ENCODE data around the gene SYT1. TPM values are rescaled to one million over a fixed set of nuclear protein-coding genes. Genes with fewer than 3 reads are reported as not detected.

Gene SYT1
- polyA plus RNA-seq, 3 donors, result 0.72 TPM; not detected in 2

GRCh38 chr12:79380402-79380801 is 515.8 kb downstream of the SYT1 start:
- Mint-ChIP-seq H3K27ac (no peak overlapping the region), H3K36me3 (no peaks in the 10 kb centered on the region), H3K4me1 (no peaks in the 10 kb centered on the region), H3K27me3 (ENCODE audit: low read depth in 3 of 3) (peaks cover 0 to 4% (median 3%) of the 10 kb centered on the region in 3 donors), H3K4me3 (no peak overlapping the region), H3K9me3 (no peaks in the 10 kb centered on the region)
- intact Hi-C loops (cut with micrococcal nuclease), result no loop called here
- no peaks in the 10 kb centered on the region for H3K27me3 ChIP-seq (ENCODE audit: control insufficient read depth in 2 of 2, insufficient read depth in 2 of 2, low read length in 2 of 2)
- DNase-seq, result no peak
- H4K20me1 ChIP-seq (ENCODE audit: insufficient read depth, low read length), result no peaks in the 10 kb centered on the region
- H3K4me1 ChIP-seq (ENCODE audit: control insufficient read depth in 1 of 2, insufficient read depth in 2 of 2, low read length in 2 of 2), result no peaks in the 10 kb centered on the region
- H3K79me2 ChIP-seq (ENCODE audit: insufficient read depth, low read length), result no peaks in the 10 kb centered on the region
- no peaks in the 10 kb centered on the region for H3K36me3 ChIP-seq (replicated peaks in 1 of 2; ENCODE audit: control insufficient read depth in 1 of 2, insufficient read depth in 2 of 2, low read length in 2 of 2)
- H3K9ac ChIP-seq (ENCODE audit: insufficient read depth, low read length, poor library complexity, severe bottlenecking), result no peak overlapping the region
- H2AFZ ChIP-seq (ENCODE audit: insufficient read depth, low read depth, low read length, poor library complexity, severe bottlenecking), result no peak overlapping the region
- H3K27ac ChIP-seq (ENCODE audit: low read depth in 1 of 2, low read length in 2 of 2), result no peak overlapping the region
- no peak overlapping the region for H3K4me3 ChIP-seq (replicated peaks in 1 of 3; ENCODE audit: low read depth in 2 of 3, low read length in 3 of 3)
- no peaks in the 10 kb centered on the region for H3K9me3 ChIP-seq (replicated peaks in 1 of 2; ENCODE audit: control insufficient read depth in 1 of 2, insufficient read depth in 1 of 2, low read length in 2 of 2)
- no peak for TF ChIP-seq CTCF (IDR thresholded peaks at IDR 0.05)
- no CpG with 5 or more reads among the region's 2 CpGs for WGBS (ENCODE audit: insufficient coverage)
- H3K4me2 ChIP-seq (replicated peaks; ENCODE audit: extremely low read depth, low read length, poor library complexity, severe bottlenecking), result no peak overlapping the region

- no peak overlapping the region for H3K4me3 Mint-ChIP-seq
- H3K9ac ChIP-seq (ENCODE audit: insufficient read depth, low read length, poor library complexity, severe bottlenecking), result no peak overlapping the region
- no peaks in the 10 kb centered on the region for H3K36me3 Mint-ChIP-seq
- H4K20me1 ChIP-seq (ENCODE audit: insufficient read depth, low read length), result no peaks in the 10 kb centered on the region
- H3K4me1 Mint-ChIP-seq, result no peaks in the 10 kb centered on the region
- H3K27ac ChIP-seq (ENCODE audit: low read depth in 1 of 2, low read length in 2 of 2), result no peak overlapping the region
- H3K9me3 ChIP-seq (replicated peaks in 1 of 2; ENCODE audit: control insufficient read depth in 1 of 2, insufficient read depth in 1 of 2, low read length in 2 of 2), result no peaks in the 10 kb centered on the region
- H3K27ac Mint-ChIP-seq, result no peak overlapping the region
- no peaks in the 10 kb centered on the region for H3K36me3 ChIP-seq (replicated peaks in 1 of 2; ENCODE audit: control insufficient read depth in 1 of 2, insufficient read depth in 2 of 2, low read length in 2 of 2)
- H3K27me3 Mint-ChIP-seq (ENCODE audit: low read depth in 3 of 3), result peaks cover 0 to 3% (median 2%) of the 10 kb centered on the region in 3 donors
- no peaks in the 10 kb centered on the region for H3K4me1 ChIP-seq (ENCODE audit: control insufficient read depth in 1 of 2, insufficient read depth in 2 of 2, low read length in 2 of 2)
- no peak for TF ChIP-seq CTCF (IDR thresholded peaks at IDR 0.05)
- H3K4me2 ChIP-seq (replicated peaks; ENCODE audit: extremely low read depth, low read length, poor library complexity, severe bottlenecking), result no peak overlapping the region
- no peaks in the 10 kb centered on the region for H3K79me2 ChIP-seq (ENCODE audit: insufficient read depth, low read length)
- H3K4me3 ChIP-seq (replicated peaks in 1 of 3; ENCODE audit: low read depth in 2 of 3, low read length in 3 of 3), result no peak overlapping the region
- WGBS (ENCODE audit: insufficient coverage), result 92% methylated on average over 5 of the region's 11 CpGs
- intact Hi-C loops (cut with micrococcal nuclease), result no loop called here
- H2AFZ ChIP-seq (ENCODE audit: insufficient read depth, low read depth, low read length, poor library complexity, severe bottlenecking), result no peak overlapping the region
- no peak for DNase-seq
- no peaks in the 10 kb centered on the region for H3K9me3 Mint-ChIP-seq
- no peaks in the 10 kb centered on the region for H3K27me3 ChIP-seq (ENCODE audit: control insufficient read depth in 2 of 2, insufficient read depth in 2 of 2, low read length in 2 of 2)
Observed at GRCh38 chr12:79381248-79382208, 517.0 kb downstream of the SYT1 start.

Data from CD14-positive monocyte (primary cell).